Right renal cortex interstitium (tissue), 3 donors: Measurements from ENCODE around the gene GRID1. TPM values are rescaled to one million over a fixed set of nuclear protein-coding genes. Genes with fewer than 3 reads are reported as not detected.

ENCODE experiments used
- DNase-seq, 3 donors: peaks; one replicate each; pipeline ENCODE4 v3.0.0-alpha.2; 2013; ENCODE audit warnings: low read depth in 3 of 3, low spot score in 2 of 3
- polyA plus RNA-seq, 3 donors: library from polyadenylated mRNA; unstranded; fragments of 120-200 nt; gene quantifications; one replicate each; pipeline ENCODE4 v1.2.1, GENCODE V29; 2013; ENCODE audit not compliant: insufficient read length in 3 of 3

Gene GRID1
- polyA plus RNA-seq, 3 donors: 1.6 to 1.8 (median 1.7) TPM

- no peak for DNase-seq
These were observed 11.0 kb downstream of the GRID1 start for GRCh38 chr10:86355571-86356038.

DNA sequence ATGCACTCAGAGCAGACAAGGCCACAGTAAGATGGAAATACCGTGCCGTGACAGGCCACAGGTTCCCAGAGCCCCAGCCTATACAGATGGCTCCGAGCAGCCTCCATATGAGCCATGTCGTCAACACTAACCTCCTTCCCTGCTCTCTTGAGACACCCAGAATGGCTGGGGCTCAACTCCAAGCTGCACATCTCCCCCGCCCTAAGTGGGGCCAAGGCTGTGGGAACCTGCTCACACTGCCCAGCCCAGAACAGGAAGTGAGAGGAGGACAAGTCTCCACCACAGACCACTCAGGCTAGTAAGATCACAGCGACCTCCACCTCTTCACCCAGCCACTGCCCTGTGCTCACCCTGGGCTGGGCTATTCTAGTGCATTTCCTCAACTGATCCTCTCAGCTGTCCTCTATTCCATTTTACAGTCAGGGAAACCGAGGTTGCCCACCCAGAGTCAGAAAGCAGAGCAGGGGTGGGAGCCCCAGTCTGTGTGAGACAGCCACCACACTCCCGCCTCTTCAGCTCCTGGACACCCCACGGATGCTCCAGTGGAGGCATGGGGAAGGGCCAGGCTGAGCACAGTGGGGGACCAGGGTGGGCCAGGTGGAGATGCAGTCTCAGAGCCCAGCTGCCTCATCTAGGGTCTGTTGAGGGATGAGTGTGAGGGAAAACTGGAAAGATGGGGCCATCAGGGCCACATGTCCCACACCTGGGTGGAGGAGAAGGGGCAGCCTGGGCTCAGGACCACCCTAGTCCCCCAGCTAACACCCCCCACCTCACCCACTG, 11.6 kb downstream of the GRID1 start:
- no peak for DNase-seq

DNA sequence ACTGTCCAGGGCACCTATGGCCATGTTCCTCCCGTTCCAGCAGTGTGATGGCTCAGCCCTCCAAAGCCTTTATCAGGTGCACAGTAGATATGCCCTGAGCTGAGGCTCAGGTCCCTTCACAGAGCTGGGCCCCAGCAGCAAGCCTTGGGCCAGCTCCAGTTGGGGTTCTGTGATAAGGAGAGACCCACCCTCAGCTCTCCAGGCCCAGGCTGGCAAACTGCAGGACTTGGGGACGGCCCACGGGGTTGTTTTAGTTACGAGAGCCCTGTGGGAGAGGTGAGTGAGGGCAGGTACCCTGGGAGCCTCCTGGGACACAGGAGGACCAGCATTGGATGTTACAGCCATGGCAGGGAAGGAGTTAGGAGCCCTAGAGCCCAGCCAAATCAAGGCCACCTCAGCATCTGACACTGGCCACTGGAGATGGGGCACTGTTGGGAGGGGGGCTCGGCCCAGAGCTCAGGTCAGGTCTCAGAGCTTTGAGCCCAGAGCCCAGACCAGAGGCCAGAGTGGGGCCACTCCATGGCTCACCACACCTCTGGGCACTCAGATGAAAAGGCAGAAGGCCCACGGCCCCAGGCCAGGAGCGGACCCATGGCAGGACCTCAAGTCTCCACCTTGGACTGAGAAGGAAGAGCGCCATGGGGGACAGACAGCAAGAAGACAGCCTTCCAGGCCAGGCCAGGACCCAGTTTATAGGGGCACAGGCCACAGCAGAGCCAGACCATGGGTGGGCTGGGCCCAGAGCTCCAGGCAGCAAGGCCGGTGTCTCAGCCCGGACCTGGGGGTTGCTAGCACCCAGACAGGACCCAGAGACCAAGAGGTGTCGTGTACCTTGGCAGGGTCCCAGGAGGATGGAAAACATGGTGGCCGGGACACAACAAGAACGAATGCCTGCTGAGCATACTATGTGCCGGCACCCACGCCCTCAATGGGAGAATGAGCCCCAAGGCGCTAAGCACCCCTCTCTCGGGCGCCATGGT, 12.8 kb downstream of the GRID1 start:
- no peak for DNase-seq

GRCh38 chr10:86350897-86351296, 15.7 kb downstream of the GRID1 start:
- no peak for DNase-seq

DNA sequence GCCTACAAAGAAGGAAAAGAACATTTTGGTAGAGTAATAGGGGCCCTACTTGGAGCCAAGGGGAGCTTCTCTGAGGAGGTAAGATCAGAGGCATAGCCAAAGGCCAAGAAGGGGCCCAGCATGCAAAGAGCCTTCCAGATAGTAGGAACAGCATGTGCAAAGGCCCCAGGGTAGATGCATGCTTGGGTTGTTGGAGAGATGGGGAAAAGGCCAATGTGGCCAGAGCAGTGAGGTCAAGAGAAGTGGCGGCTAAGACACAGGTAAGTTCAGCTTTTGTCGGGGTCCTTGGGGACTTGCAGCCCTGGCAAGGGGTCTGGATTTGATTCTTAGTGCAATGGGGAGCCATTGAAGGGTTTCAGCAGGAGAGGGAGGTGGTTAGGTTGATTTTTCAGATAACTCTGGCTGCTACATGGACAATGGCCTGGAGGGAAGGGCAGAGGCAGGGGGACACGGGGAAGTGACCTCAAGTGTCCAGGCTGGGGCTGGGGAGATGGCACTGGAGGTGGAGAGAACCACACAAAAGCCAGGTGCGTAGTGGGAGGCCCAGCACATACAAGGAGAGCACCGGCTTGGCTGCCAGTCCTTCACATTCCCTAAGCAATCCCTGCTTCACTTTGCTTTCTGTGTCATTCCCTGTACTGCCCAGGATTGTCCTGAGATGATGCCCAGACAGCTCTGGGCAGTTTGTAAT, 16.5 kb downstream of the GRID1 start:
- no peak for DNase-seq

GRCh38 chr10:86349474-86349873, 17.1 kb downstream of the GRID1 start:
- DNase-seq: no peak

GRCh38 chr10:86348321-86349210, 18.0 kb downstream of the GRID1 start:
- no peak for DNase-seq

DNA sequence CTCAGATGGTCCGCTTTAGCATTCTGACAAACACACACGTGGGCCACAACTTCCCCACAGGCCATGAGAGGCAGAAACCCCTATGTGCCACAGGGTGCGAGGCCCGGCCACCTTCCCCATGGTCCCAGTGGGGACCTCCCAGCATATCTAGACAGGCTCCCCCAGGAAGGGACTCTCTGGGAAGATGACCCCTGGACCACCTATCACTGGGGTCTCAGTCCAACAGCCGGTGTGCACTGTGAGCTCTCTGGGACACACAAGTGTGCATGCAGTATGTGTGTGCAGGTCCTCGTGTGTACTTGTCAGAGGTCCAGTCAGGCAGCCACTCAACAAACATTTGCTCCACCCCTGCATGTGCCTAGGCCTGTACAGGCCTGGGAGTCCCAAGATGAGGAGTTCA, 18.7 kb downstream of the GRID1 start:
- no peak for DNase-seq

- DNase-seq: no peak
These were observed 19.6 kb downstream of the GRID1 start for GRCh38 chr10:86346799-86347665.

- DNase-seq: no peak
These were observed 20.5 kb downstream of the GRID1 start for GRCh38 chr10:86345859-86346798.

DNA sequence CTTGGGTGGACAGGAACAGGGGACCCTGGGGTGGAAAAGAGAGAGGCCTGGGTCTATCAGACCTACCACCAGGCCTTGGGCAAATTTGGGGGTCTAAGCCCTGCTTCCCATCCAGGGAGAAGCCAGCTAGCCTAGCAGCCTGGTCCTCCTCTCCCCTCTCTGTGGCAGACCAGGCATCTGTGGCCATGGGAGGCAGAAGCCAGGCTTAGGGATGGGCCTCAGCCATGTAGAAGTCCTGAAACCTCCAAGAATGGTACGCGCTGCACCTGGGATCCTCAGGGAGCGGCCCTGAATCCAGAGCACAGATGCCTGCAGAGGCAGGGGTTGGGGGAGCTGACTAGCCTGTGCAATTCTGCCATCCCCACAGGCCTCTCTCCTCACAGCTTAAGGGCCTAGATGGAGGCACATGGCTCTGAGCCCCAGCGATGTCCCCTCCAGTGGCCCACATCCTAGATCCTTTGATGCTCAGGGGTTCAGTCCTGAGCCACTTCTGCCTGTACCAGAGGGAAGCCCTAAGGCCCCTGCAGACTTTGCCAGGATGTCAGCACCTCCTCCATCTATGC, 21.2 kb downstream of the GRID1 start:
- DNase-seq: no peak

- no peak for DNase-seq
These were observed 21.9 kb downstream of the GRID1 start for GRCh38 chr10:86344714-86345161.

DNA sequence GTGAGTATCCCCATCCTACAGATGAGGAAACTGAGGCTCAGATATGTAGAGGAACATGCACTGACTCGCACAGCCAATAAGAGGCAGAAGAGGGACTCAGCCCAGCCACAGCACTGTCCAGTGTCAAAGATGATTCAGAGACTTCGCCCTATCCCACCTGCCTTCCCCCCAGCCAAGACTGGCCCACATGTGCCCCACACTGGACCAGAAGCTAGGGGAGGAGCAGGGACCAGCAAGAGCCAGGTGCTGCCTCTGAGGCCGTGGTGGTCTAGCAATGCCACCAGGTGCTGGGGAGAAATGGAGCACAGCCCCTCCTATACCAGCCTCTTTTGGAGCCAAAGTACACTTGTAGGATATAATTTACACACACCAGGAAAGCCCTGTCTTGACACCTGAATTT, 22.3 kb downstream of the GRID1 start:
- no peak for DNase-seq

DNA sequence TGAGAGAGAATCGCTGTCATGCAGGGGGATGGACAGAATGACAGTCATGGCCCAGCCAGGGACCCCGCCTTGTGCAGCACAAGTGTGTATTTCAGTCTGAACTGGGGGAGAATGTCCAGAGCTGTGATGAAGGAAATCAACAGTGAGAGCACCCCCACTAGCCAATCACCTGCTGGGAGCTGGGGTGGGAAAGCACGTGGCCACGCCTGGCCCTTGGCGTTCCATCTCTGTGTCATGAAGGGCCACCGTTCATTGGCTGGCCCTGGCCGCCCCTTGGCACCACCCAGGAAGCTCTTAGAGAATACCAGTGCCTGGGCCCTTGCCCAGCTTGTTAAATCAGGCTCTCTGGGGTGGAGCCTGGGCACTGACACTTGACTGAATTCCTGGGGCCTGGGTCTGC, 22.8 kb downstream of the GRID1 start:
- DNase-seq: no peak

DNA sequence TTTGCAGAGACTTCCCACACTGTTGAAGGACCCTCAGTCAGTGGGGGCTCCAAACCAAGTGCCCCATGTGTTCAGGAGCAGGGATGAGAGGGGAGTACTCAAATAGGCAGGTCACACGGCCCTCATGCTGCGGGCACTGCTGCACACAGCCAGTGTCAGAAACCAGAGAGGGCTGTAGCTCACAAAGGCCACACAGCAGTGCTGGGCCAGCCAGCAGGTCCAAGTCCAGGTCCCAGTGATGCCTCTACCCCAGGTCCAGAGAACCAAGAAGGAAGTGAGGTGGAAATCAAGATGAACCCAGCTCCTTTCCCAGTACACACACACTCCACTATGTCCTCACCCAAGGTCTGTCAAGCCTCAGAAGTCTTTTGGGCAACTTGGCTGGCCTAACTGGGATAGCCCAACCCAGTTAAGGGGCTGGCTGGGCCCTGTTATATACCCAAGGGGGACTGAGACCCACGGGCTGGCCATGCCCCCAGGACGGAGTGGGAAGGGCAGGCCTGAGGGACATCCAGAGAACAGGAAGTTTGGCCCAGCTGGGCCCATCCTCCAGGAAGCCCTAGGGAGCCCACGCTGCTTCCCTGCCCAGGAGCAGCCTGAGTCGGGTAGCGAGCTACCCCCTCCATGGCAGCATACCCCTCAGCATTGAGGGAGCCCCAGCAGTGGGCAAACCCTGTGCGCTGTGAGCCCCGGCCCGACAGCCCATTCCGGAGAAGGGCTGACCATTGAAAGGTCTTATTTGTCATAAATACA, 24.3 kb downstream of the GRID1 start:
- no peak for DNase-seq

GRCh38 chr10:86341361-86341811, 25.2 kb downstream of the GRID1 start:
- DNase-seq: no peak

- no peak for DNase-seq
These were observed 25.7 kb downstream of the GRID1 start for GRCh38 chr10:86340991-86341260.
